ENCODE data around the gene CBARP.
A peak's percentile ranks its signal among the peaks of the same experiment; 100 is the strongest.

The CBARP gene

GRCh38 chr19:1213391-1214286 lies 24.2 kb downstream of the CBARP start (continued):
- no peak for TF ChIP-seq ZNF398 (tag by site-specific recombination; IDR thresholded peaks at IDR 0.05)
- TF ChIP-seq ZNF211 (tag by site-specific recombination; IDR thresholded peaks at IDR 0.05; ENCODE audit: low read depth): no peak
- TF ChIP-seq ZNF426 (tag by site-specific recombination; IDR thresholded peaks at IDR 0.05): no peak
- peak; percentile 45; the same call in 1 of the 2 replicates for TF ChIP-seq ZBTB8A (tag by site-specific recombination; IDR thresholded peaks at IDR 0.05)
- TF ChIP-seq INSM2 (tag by site-specific recombination; IDR thresholded peaks at IDR 0.05): no peak
- no peak for TF ChIP-seq KLF1 (tag by site-specific recombination; IDR thresholded peaks at IDR 0.05)
- TF ChIP-seq OSR2 (tag by site-specific recombination; IDR thresholded peaks at IDR 0.05): 0 out of 2 replicates have a peak, but pooled peaks have one; percentile 16
- no peak for TF ChIP-seq ZNF132 (tag by site-specific recombination; IDR thresholded peaks at IDR 0.05; ENCODE audit: borderline replicate concordance)
- TF ChIP-seq ZSCAN16 (tag by site-specific recombination; IDR thresholded peaks at IDR 0.05): no peak
- TF ChIP-seq ELK4 (IDR thresholded peaks at IDR 0.05; ENCODE audit: borderline replicate concordance, low read depth, low read length): no peak
- TF ChIP-seq ZNF391 (tag by site-specific recombination; IDR thresholded peaks at IDR 0.05; ENCODE audit: borderline replicate concordance, low read depth): no peak
- TF ChIP-seq ZNF670 (tag by site-specific recombination; IDR thresholded peaks at IDR 0.05; ENCODE audit: low read depth): no peak
- no peak for TF ChIP-seq ZNF830 (tag by site-specific recombination; IDR thresholded peaks at IDR 0.05; ENCODE audit: low read depth)
- no peak for TF ChIP-seq ZNF560 (tag by site-specific recombination; IDR thresholded peaks at IDR 0.05; ENCODE audit: borderline replicate concordance)
- peak; percentile 43 for TF ChIP-seq ZNF341 (tag by site-specific recombination; IDR thresholded peaks at IDR 0.05; ENCODE audit: low read depth)
- TF ChIP-seq ZNF48 (tag by site-specific recombination; IDR thresholded peaks at IDR 0.05): no peak
- no peak for TF ChIP-seq ZBTB26 (tag by site-specific recombination; optimal IDR thresholded peaks at IDR 0.05)
- no peak for TF ChIP-seq ZNF335 (tag by site-specific recombination; conservative IDR thresholded peaks at IDR 0.05)
- no peak for TF ChIP-seq ZNF155 (tag by site-specific recombination; IDR thresholded peaks at IDR 0.05)
- TF ChIP-seq YY2 (tag by site-specific recombination; IDR thresholded peaks at IDR 0.05): no peak
- TF ChIP-seq ZNF433 (tag by site-specific recombination; IDR thresholded peaks at IDR 0.05; ENCODE audit: low read depth): no peak
- no peak for TF ChIP-seq ZNF280C (tag by site-specific recombination; IDR thresholded peaks at IDR 0.05)
- no peak for TF ChIP-seq ZNF16 (tag by site-specific recombination; IDR thresholded peaks at IDR 0.05; ENCODE audit: low read depth)
- TF ChIP-seq ZNF677 (tag by site-specific recombination; IDR thresholded peaks at IDR 0.05): no peak
- no peak for TF ChIP-seq ZNF624 (tag by site-specific recombination; IDR thresholded peaks at IDR 0.05)
- no peak for TF ChIP-seq KLF17 (tag by site-specific recombination; IDR thresholded peaks at IDR 0.05)
- peak; percentile 79 for TF ChIP-seq ZNF660 (tag by site-specific recombination; IDR thresholded peaks at IDR 0.05)
- 0 out of 2 replicates have a peak, but pooled peaks have one; percentile 35 for TF ChIP-seq IKZF3 (tag by site-specific recombination; IDR thresholded peaks at IDR 0.05)
- no peak for TF ChIP-seq ZNF529 (tag by site-specific recombination; IDR thresholded peaks at IDR 0.05; ENCODE audit: insufficient replicate concordance)

All from HEK293 (cell line).